GM12878 (cell line): ENCODE measurements around the gene ERP29.

ENCODE experiments used
- BCL11A ChIP-seq: IDR thresholded peaks from 2 replicates; pipeline ENCODE4 v1.6.1; 2011; ENCODE audit warnings: low read depth, low read length
- EGR1 ChIP-seq, 2 experiments: IDR thresholded peaks; 1 replicate in 1 of 2; 2 replicates in 1 of 2; pipeline ENCODE4 v1.6.1; 2011 to 2012; ENCODE audit warnings: low read depth in 2 of 2, low read length in 2 of 2, borderline replicate concordance in 1 of 2, mild to moderate bottlenecking in 1 of 2, moderate library complexity in 1 of 2
- NFXL1 ChIP-seq: fragments of 450-650 bp; IDR thresholded peaks from 2 replicates; pipeline ENCODE4 v1.6.1; 2017; ENCODE audit warnings: antibody characterized with exemption, mild to moderate bottlenecking, borderline replicate concordance
- NFYB ChIP-seq: IDR thresholded peaks from 2 replicates; pipeline ENCODE4 v1.6.1; 2011; ENCODE audit warnings: low read depth, mild to moderate bottlenecking, low read length, improper control_type of control experiment, moderate library complexity; ENCODE audit not compliant: insufficient read depth
- TF ChIP-seq, protein P1 (sequence below): IDR thresholded peaks from 2 replicates; pipeline ENCODE4 v1.6.1; 2011; ENCODE audit warnings: mild to moderate bottlenecking, low read depth, low read length, moderate library complexity; ENCODE audit not compliant: insufficient replicate concordance
- TF ChIP-seq, protein P2 (sequence below): fragments of 450-650 bp; IDR thresholded peaks from 2 replicates; pipeline ENCODE4 v1.6.1; 2016; ENCODE audit warnings: mild to moderate bottlenecking, moderate library complexity, borderline replicate concordance
- TF ChIP-seq, protein P3 (sequence below), 3 experiments: IDR thresholded peaks in 2 of 3; conservative IDR thresholded peaks in 1 of 3; 2 replicates each; pipeline ENCODE4 v1.5.1; 2011; ENCODE audit warnings: low read depth in 3 of 3, low read length in 3 of 3, mild to moderate bottlenecking in 3 of 3, control low read depth in 2 of 3, moderate library complexity in 2 of 3, inconsistent platforms in 1 of 3, mixed read lengths in 1 of 3; ENCODE audit not compliant: control insufficient read depth in 2 of 3, insufficient read depth in 1 of 3; ENCODE audit errors: extremely low read depth in 1 of 3

DNA sequence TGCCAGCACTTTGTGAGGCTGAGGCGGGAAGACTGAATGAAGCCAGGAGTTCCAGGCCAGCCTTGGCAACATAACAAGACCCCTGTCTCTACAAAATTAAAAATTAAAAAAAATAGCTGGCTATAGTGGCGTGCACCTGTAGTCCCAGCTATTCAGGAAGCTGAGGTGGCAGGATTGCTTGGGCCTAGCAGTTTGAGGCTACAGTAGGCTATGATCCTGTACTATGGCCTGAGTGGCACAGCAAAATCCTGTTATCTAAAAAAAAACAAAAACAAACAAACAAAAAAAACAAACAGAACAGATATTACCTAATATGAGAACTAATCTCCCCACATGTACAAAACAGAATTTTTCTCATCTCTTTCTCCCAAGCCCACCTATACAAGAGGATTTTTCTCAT, 15.9 kb upstream of the ERP29 start:
- TF ChIP-seq EGR1 (IDR thresholded peaks at IDR 0.05; ENCODE audit: borderline replicate concordance in 1 of 2, low read depth in 2 of 2, low read length in 2 of 2) (no peak), NFYB (no peak), NFXL1 (no peak), BCL11A (no peak)
- TF ChIP-seq, protein P1, sequence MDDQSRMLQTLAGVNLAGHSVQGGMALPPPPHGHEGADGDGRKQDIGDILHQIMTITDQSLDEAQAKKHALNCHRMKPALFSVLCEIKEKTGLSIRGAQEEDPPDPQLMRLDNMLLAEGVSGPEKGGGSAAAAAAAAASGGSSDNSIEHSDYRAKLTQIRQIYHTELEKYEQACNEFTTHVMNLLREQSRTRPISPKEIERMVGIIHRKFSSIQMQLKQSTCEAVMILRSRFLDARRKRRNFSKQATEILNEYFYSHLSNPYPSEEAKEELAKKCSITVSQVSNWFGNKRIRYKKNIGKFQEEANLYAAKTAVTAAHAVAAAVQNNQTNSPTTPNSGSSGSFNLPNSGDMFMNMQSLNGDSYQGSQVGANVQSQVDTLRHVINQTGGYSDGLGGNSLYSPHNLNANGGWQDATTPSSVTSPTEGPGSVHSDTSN: no peak
- TF ChIP-seq, protein P2, sequence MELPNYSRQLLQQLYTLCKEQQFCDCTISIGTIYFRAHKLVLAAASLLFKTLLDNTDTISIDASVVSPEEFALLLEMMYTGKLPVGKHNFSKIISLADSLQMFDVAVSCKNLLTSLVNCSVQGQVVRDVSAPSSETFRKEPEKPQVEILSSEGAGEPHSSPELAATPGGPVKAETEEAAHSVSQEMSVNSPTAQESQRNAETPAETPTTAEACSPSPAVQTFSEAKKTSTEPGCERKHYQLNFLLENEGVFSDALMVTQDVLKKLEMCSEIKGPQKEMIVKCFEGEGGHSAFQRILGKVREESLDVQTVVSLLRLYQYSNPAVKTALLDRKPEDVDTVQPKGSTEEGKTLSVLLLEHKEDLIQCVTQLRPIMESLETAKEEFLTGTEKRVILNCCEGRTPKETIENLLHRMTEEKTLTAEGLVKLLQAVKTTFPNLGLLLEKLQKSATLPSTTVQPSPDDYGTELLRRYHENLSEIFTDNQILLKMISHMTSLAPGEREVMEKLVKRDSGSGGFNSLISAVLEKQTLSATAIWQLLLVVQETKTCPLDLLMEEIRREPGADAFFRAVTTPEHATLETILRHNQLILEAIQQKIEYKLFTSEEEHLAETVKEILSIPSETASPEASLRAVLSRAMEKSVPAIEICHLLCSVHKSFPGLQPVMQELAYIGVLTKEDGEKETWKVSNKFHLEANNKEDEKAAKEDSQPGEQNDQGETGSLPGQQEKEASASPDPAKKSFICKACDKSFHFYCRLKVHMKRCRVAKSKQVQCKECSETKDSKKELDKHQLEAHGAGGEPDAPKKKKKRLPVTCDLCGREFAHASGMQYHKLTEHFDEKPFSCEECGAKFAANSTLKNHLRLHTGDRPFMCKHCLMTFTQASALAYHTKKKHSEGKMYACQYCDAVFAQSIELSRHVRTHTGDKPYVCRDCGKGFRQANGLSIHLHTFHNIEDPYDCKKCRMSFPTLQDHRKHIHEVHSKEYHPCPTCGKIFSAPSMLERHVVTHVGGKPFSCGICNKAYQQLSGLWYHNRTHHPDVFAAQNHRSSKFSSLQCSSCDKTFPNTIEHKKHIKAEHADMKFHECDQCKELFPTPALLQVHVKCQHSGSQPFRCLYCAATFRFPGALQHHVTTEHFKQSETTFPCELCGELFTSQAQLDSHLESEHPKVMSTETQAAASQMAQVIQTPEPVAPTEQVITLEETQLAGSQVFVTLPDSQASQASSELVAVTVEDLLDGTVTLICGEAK: no peak
- TF ChIP-seq, protein P3, sequence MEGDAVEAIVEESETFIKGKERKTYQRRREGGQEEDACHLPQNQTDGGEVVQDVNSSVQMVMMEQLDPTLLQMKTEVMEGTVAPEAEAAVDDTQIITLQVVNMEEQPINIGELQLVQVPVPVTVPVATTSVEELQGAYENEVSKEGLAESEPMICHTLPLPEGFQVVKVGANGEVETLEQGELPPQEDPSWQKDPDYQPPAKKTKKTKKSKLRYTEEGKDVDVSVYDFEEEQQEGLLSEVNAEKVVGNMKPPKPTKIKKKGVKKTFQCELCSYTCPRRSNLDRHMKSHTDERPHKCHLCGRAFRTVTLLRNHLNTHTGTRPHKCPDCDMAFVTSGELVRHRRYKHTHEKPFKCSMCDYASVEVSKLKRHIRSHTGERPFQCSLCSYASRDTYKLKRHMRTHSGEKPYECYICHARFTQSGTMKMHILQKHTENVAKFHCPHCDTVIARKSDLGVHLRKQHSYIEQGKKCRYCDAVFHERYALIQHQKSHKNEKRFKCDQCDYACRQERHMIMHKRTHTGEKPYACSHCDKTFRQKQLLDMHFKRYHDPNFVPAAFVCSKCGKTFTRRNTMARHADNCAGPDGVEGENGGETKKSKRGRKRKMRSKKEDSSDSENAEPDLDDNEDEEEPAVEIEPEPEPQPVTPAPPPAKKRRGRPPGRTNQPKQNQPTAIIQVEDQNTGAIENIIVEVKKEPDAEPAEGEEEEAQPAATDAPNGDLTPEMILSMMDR (IDR thresholded peaks at IDR 0.05 in 2 of 3, conservative IDR thresholded peaks at IDR 0.05 in 1 of 3; ENCODE audit: control insufficient read depth in 2 of 3, extremely low read depth in 1 of 3, insufficient read depth in 1 of 3, low read depth in 3 of 3, low read length in 3 of 3): no peak
